HuH-7.5 (cell line): ENCODE measurements around the gene RAET1G.
"Not testable (repeated sequence)": the region's sequence is repeated elsewhere in the genome, so short reads cannot be mapped to it uniquely, and the experiment has no call there.

Experiments used
- DNase-seq: peaks from one replicate; pipeline ENCODE4 v3.0.0; 2011; ENCODE audit warnings: low spot score

RAET1G gene

DNA sequence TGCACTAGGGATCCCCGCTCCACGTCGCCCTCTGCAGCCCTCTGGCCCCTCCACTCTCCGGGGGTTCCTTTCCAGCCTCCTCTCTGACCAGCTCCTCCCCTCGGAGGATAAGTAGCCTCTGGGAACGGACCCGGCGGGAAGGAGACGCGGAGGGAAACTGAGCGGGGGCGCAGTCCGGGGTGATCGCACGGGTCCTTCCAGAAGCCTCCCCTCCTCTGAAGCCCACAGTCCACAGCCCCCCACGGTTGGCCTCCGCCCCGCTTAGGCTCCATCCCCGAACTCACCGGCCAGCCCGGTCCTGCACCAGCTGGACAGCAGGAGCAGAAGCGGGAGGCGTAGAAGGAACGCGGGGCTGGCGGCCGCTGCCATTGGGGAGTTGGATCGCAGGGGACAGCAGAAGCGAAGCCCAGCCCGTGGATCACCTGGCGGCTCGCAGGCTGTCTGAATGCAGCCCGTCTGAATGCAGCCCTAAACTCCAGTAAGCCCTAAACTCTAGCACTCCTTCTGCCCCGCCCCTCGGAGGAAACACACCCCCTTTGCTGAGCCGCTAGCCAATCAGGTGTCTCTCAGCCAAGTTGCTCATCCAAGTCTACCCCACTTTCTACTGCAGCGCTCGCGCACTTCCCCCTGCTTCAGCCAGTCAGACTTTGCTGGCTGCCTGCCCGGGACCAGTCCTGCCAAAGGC, at the start of gene RAET1G:
RAET1G (minus strand) TSS at position 480 of the 685 bp plus-strand sequence; CDS start at position 369, 111 bp downstream.
- peak; percentile 80 for DNase-seq

GRCh38 chr6:149969635-149970034, 46.7 kb upstream of the RAET1G start:
- DNase-seq: no peak

GRCh38 chr6:149968909-149969308, 46.0 kb upstream of the RAET1G start:
- DNase-seq: not testable (repeated sequence)

DNA sequence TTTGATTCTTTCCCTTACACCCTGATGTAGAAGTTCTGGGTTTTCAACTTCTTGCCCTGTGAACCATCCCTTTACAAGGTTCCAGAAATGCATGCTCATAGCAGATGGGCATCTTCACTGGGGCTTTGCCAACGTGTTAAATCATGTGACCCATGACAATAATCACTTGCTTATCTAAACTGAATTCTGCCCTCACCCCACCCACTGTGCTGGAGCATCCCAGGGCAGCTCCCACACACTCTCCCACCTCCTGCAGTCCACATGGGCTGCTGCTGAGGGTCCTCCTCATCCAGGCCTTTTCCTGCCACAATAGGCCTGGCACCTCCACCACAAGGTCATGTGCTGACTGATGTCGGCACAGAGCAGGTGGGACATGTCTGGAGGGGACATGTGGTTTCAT, 45.1 kb upstream of the RAET1G start:
- not testable (repeated sequence) for DNase-seq

DNA sequence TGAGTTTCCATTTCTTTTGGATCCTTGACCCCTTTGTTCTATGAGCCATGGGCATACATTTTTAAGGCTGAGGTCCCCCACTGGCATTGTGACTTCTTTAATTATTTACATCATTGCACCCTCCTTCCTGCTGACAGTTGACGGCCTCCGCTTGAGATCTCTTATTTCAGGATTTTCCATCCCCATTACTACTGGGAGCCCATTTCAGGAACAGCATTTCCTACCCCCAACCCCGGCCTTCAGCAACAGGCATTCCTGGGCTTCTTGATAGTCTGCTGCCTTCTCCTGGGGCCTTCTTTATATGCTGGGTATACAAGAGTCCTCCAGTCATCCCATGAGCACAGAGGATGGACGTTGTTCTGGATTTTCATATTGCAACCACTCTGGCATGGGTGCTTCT, 44.7 kb upstream of the RAET1G start:
- DNase-seq: no peak

DNA sequence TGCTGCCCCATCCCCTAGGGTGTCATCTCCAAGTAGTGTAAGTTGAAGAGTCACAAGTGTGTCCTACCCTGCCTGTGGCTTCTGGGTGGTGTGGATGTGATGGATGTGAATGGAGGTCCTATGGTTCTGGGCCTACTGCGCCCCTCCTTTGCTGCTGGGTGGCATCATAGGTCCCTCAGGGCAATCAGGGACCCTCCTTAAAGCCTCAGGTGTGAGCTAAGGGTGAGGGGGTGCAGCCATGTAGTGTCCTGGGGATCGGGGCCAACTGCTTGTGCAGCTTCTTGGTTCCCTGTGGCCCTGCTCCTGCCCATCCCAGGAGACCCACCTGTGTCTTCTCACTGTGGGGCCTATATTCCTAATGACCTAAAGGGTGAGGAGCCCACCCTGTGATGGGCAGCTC, 43.4 kb upstream of the RAET1G start:
- not testable (repeated sequence) for DNase-seq

GRCh38 chr6:149965194-149966020, 42.5 kb upstream of the RAET1G start:
- DNase-seq: no peak

DNA sequence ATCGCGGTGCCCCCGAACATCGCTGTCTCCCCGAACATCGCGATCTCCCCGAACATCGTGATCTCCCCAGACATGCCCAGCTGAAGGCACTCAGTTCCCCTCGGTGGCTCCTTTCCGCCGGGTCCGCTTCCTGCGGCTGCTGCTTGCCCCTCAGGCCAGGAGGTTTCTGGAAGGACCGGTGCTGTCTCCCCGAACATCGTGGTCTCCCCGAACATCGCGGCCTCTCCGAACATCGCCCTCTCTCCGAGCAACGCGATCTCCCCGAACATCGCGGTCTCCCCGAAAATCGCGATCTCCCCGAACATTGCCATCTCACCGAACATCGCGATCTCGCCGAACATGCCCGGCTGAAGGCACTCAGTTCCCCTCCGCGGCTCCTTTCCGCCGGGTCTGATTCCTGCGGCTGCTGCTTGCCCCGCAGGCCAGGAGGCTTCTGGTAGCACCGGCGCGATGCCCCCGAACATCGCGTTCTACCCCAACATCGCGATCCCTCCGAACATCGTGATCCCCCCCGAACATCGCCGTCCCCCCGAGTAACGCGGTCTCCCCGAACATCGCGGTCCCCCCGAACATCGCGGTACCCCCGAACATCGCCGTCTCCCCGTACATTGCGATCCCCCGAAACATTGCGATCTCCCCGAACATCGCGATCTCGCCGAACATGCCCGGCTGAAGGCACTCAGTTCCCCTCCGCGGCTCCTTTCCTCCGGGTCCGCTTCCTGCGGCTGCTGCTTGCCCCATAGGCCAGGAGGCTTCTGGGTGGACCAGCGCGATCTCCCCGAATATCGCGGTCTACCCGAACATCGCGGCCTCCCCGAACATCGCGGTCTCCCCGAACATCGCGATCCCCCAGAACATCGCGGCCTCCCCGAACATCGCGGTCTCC, 41.6 kb upstream of the RAET1G start:
- no peak for DNase-seq

- DNase-seq: peak; percentile 68
Measured at GRCh38 chr6:149963462-149964307, 40.8 kb upstream of the RAET1G start, which contains the start of gene ULBP1. Gene ULBP1, plus strand, starts transcription at chr6:149963943. Its CDS starts 107 bp downstream, at chr6:149964050.

DNA sequence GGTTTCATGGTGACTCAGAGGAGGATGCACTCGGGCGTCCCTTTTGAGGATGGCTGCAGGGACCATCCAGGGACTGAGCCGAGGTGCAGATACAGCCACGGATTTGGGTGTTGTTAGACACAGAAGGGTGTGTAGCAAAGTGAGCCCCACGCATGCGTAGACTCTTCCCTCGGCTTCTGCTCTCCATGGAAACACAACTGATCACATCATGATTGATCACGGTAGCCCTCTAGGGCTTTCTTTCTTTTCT, 40.2 kb upstream of the RAET1G start:
- peak; percentile 50 for DNase-seq

DNA sequence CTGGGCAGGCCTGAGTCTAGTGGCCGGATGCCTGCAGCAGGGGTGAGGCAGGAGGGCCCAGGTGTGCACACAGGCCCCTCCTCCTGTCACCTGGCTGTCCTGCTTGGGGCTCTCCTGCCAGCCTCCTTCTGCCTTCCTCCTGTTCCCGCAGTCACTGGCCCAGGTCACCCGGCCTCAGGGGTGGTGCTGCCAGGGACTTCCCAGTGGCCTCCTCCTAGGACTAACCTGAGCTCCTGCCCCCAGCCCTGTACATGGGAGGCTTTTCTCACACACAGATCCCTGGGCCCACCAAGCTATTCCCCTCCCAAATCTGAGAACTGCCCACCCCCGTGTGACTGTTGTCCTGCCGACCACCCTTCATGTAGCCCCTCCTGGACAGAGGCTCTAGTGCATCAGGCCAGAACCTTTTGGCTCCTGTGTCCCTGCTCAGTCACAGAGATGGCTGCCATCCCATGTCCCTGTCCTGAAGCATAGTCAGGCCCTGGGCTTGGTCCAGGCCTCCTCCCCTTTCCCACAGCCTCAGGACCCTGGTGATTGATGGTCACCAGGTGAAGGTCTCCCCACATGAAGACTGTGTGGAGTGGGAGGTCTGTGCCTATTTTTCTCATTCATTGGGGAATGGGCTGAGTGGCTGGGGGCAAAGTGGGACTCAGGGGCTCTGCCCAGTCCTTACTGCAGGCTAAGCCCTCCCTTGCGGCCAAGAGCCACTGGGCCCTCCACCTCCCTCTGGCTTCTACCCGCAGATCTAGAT, 39.7 kb upstream of the RAET1G start:
- no peak for DNase-seq

GRCh38 chr6:149961728-149962425, 39.0 kb upstream of the RAET1G start:
- DNase-seq: no peak

DNA sequence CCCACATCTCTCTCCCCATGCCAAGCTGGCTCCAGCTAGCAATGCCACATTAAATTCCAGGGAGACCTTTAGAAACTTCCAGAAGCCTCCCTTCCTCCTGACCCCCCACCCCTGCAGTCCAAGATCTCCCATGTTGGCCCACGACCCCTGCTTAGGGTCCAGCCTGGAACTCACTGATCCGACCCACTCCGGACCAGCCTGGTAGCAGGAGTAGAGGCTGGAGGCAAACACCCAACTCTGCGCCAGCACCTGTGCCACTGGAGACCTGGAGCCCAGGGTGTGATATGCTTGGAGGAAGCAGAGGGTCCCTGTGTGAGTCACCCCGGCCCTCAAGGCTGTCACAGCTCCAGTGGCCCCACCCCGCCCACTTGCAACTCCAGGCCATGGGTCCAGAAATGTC, 37.6 kb upstream of the RAET1G start:
- DNase-seq: no peak

DNA sequence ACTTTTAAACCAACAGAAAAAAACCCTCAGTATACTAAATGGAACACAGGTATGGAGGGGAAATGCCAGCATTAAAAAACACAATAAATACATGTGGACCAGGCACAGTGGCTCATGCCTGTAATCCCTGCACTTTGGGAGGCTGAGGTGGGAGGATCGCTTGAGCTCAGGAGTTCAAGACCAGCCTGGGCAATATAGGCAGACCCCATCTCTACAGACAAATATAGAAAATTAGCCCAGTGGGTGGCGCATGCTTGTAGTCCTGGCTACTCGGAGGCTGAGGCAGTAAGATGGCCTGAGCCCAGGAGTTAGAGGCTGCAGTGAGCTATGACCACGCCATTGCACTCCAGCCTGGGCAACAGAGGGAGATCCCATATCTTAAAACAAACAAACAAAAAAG, 36.9 kb upstream of the RAET1G start:
- not testable (repeated sequence) for DNase-seq

DNA sequence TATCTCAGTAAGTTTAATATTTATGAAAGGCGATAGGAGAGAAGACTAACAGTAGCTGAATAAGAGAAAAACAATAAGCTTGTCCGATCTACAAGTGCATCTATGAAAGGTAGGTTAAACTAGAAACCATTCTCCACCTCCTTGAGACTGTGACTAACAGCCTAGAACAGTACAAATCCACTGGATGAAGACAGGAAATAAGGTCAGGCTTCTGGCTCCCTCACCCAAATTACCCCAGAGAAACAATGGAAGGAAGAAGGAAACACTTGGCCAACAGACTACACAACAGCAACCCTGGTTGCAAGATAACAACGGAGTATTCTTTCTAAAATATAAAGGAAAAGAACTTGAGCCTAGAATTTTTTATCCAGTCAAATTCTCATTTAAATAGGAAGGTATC, 35.2 kb upstream of the RAET1G start:
- DNase-seq: not testable (repeated sequence)

- DNase-seq: not testable (repeated sequence)
Measured at GRCh38 chr6:149955654-149956317, 32.9 kb upstream of the RAET1G start.

- DNase-seq: not testable (repeated sequence)
Measured at GRCh38 chr6:149954984-149955653, 32.2 kb upstream of the RAET1G start.

- DNase-seq: not testable (repeated sequence)
Measured at GRCh38 chr6:149954328-149954983, 31.5 kb upstream of the RAET1G start.
